Retinal pigment epithelial cell (primary cell): Measurements from ENCODE around the gene C9orf85.
"Not testable (repeated sequence)": the region's sequence is repeated elsewhere in the genome, so short reads cannot be mapped to it uniquely, and the experiment has no call there.

Experiments
- DNase-seq: peaks from one replicate; pipeline ENCODE4 v3.0.0-alpha.2; 2010; ENCODE audit warnings: low read depth
- H3K4me3 ChIP-seq: 2 replicates; pipeline ENCODE4 v1.5.1; 2011; ENCODE audit warnings: mild to moderate bottlenecking, low read length, control low read depth, moderate library complexity
- CTCF ChIP-seq: conservative IDR thresholded peaks from 2 replicates; pipeline ENCODE4 v1.5.1; 2011; ENCODE audit warnings: low read depth, low read length, control low read depth, inconsistent platforms

C9orf85 gene

GRCh38 chr9:71891557-71892189, 19.8 kb upstream of the C9orf85 start:
- H3K4me3 ChIP-seq, result no peak overlapping the region
- TF ChIP-seq CTCF, result no peak
- DNase-seq, result no peak

GRCh38 chr9:71895117-71895516, 16.3 kb upstream of the C9orf85 start:
- no peak for DNase-seq
- no peak overlapping the region for H3K4me3 ChIP-seq
- TF ChIP-seq CTCF, result no peak

- no peak for TF ChIP-seq CTCF
- DNase-seq, result no peak
- no peak overlapping the region for H3K4me3 ChIP-seq
Observed at GRCh38 chr9:71895955-71896354, 15.5 kb upstream of the C9orf85 start.

- DNase-seq, result no peak
- no peak overlapping the region for H3K4me3 ChIP-seq
- TF ChIP-seq CTCF, result no peak
Observed at GRCh38 chr9:71896761-71897160, 14.7 kb upstream of the C9orf85 start.

- no peak overlapping the region for H3K4me3 ChIP-seq
- TF ChIP-seq CTCF, result no peak
- DNase-seq, result no peak
Observed at GRCh38 chr9:71897577-71897976, 13.9 kb upstream of the C9orf85 start.

GRCh38 chr9:71898756-71899155, 12.7 kb upstream of the C9orf85 start:
- not testable (repeated sequence) for DNase-seq, H3K4me3 ChIP-seq

GRCh38 chr9:71901695-71902597, 9.5 kb upstream of the C9orf85 start:
- DNase-seq, result no peak
- no peak for TF ChIP-seq CTCF
- H3K4me3 ChIP-seq, result no peak overlapping the region
